ENCODE data around the gene NLK. TPM values are rescaled to one million over a fixed set of nuclear protein-coding genes. Genes with fewer than 3 reads are reported as not detected.

Gene NLK
- total and polyA plus RNA-seq, 10 of the 15 experiments (the other 5 are each of a cell fraction or from before 2014, with no cell fraction given) = 5.0 to 22.9 (median 15.0) TPM

DNA sequence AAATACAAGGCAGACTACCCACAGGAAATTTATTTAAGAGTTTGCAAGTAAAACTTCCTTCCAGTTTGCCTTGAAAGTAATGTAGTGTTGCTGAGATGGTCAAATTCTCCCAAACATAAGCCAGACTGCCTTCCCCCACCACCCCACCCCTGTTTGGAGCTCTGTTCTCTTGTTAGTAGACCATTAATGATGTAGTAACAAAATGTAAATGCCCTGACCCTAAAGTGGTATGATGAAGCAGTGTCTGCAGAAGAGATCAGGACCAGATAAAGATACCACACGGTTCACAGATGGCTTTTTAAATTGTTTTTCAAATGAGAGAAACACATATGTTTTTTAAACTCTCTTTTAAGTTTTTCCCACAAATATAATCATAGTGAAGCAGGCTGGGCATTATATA, 140.1 kb downstream of the NLK start (continued):
- TF ChIP-seq, protein P1, sequence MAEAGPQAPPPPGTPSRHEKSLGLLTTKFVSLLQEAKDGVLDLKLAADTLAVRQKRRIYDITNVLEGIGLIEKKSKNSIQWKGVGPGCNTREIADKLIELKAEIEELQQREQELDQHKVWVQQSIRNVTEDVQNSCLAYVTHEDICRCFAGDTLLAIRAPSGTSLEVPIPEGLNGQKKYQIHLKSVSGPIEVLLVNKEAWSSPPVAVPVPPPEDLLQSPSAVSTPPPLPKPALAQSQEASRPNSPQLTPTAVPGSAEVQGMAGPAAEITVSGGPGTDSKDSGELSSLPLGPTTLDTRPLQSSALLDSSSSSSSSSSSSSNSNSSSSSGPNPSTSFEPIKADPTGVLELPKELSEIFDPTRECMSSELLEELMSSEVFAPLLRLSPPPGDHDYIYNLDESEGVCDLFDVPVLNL (IDR thresholded peaks at IDR 0.05; ENCODE audit: low read depth, low read length) = no peak
- TF ChIP-seq, protein P2, sequence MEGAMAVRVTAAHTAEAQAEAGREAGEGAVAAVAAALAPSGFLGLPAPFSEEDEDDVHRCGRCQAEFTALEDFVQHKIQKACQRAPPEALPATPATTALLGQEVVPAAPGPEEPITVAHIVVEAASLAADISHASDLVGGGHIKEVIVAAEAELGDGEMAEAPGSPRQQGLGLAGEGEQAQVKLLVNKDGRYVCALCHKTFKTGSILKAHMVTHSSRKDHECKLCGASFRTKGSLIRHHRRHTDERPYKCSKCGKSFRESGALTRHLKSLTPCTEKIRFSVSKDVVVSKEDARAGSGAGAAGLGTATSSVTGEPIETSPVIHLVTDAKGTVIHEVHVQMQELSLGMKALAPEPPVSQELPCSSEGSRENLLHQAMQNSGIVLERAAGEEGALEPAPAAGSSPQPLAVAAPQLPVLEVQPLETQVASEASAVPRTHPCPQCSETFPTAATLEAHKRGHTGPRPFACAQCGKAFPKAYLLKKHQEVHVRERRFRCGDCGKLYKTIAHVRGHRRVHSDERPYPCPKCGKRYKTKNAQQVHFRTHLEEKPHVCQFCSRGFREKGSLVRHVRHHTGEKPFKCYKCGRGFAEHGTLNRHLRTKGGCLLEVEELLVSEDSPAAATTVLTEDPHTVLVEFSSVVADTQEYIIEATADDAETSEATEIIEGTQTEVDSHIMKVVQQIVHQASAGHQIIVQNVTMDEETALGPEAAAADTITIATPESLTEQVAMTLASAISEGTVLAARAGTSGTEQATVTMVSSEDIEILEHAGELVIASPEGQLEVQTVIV (IDR thresholded peaks at IDR 0.05; ENCODE audit: borderline replicate concordance, partially characterized antibody) = no peak
- TF ChIP-seq SMAD5 (IDR thresholded peaks at IDR 0.05; ENCODE audit: low read depth) (no peak), SREBF1 (IDR thresholded peaks at IDR 0.05; ENCODE audit: low read length) (no peak), YY1 (IDR thresholded peaks at IDR 0.05; ENCODE audit: low read depth, low read length) (no peak), IRF4 (IDR thresholded peaks at IDR 0.05; ENCODE audit: low read depth, low read length) (no peak)
- TF ChIP-seq, protein P3, sequence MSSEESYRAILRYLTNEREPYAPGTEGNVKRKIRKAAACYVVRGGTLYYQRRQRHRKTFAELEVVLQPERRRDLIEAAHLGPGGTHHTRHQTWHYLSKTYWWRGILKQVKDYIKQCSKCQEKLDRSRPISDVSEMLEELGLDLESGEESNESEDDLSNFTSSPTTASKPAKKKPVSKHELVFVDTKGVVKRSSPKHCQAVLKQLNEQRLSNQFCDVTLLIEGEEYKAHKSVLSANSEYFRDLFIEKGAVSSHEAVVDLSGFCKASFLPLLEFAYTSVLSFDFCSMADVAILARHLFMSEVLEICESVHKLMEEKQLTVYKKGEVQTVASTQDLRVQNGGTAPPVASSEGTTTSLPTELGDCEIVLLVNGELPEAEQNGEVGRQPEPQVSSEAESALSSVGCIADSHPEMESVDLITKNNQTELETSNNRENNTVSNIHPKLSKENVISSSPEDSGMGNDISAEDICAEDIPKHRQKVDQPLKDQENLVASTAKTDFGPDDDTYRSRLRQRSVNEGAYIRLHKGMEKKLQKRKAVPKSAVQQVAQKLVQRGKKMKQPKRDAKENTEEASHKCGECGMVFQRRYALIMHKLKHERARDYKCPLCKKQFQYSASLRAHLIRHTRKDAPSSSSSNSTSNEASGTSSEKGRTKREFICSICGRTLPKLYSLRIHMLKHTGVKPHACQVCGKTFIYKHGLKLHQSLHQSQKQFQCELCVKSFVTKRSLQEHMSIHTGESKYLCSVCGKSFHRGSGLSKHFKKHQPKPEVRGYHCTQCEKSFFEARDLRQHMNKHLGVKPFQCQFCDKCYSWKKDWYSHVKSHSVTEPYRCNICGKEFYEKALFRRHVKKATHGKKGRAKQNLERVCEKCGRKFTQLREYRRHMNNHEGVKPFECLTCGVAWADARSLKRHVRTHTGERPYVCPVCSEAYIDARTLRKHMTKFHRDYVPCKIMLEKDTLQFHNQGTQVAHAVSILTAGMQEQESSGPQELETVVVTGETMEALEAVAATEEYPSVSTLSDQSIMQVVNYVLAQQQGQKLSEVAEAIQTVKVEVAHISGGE (CRISPR knock-in tag; IDR thresholded peaks at IDR 0.05) = no peak
- TF ChIP-seq, protein P4, sequence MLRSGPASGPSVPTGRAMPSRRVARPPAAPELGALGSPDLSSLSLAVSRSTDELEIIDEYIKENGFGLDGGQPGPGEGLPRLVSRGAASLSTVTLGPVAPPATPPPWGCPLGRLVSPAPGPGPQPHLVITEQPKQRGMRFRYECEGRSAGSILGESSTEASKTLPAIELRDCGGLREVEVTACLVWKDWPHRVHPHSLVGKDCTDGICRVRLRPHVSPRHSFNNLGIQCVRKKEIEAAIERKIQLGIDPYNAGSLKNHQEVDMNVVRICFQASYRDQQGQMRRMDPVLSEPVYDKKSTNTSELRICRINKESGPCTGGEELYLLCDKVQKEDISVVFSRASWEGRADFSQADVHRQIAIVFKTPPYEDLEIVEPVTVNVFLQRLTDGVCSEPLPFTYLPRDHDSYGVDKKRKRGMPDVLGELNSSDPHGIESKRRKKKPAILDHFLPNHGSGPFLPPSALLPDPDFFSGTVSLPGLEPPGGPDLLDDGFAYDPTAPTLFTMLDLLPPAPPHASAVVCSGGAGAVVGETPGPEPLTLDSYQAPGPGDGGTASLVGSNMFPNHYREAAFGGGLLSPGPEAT (IDR thresholded peaks at IDR 0.05; ENCODE audit: low read depth) = no peak

Measured in GM12878 (cell line).